ENCODE results near the gene ARL6IP5.

The ARL6IP5 gene

DNA sequence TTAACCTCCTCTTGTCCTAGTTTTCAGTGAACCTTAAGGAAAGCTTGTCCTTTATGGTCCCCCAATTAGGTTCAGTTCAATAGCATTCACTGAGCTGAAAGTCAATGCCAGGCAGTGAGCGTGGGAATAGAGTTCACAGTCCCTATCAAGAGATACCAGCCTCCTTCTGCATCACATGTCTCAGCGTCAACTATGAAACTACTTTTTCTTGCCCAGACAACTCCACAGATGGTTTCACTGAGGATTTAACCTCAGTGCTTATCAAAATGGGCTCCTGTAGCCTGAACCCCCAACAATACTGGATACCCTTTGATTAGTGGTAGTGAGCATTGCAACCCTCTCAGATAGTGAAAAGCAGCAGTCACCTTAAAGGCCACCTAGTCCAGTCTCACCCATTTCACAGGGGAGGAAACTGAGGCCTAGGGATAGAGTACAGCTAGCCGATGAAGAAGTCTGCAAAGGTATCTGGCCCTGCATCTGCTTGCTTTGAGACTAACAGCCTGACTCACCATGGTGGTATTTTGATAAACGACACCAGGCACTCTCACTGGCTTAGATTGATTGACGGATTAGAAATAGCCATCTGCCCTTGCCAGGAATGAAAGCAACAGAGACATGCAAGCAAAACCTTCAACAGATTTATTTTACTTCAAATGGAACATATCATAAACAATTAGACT is 3.0 kb upstream of the ARL6IP5 start:
- H3K27ac ChIP-seq: no peak overlapping the region
- TF ChIP-seq, protein P1, sequence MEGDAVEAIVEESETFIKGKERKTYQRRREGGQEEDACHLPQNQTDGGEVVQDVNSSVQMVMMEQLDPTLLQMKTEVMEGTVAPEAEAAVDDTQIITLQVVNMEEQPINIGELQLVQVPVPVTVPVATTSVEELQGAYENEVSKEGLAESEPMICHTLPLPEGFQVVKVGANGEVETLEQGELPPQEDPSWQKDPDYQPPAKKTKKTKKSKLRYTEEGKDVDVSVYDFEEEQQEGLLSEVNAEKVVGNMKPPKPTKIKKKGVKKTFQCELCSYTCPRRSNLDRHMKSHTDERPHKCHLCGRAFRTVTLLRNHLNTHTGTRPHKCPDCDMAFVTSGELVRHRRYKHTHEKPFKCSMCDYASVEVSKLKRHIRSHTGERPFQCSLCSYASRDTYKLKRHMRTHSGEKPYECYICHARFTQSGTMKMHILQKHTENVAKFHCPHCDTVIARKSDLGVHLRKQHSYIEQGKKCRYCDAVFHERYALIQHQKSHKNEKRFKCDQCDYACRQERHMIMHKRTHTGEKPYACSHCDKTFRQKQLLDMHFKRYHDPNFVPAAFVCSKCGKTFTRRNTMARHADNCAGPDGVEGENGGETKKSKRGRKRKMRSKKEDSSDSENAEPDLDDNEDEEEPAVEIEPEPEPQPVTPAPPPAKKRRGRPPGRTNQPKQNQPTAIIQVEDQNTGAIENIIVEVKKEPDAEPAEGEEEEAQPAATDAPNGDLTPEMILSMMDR (conservative IDR thresholded peaks at IDR 0.05): no peak
- TF ChIP-seq ZFX (IDR thresholded peaks at IDR 0.05): no peak

- no peak for TF ChIP-seq ZFX (IDR thresholded peaks at IDR 0.05)
- TF ChIP-seq, protein P1 (conservative IDR thresholded peaks at IDR 0.05): no peak
- no peak overlapping the region for H3K27ac ChIP-seq
These were observed 2.4 kb upstream of the ARL6IP5 start for GRCh38 chr3:69082361-69082760.

- H3K27ac ChIP-seq: no peak overlapping the region
- TF ChIP-seq ZFX (IDR thresholded peaks at IDR 0.05): no peak
- TF ChIP-seq, protein P1 (conservative IDR thresholded peaks at IDR 0.05): no peak
These were observed 1.9 kb upstream of the ARL6IP5 start for GRCh38 chr3:69082805-69083204.

DNA sequence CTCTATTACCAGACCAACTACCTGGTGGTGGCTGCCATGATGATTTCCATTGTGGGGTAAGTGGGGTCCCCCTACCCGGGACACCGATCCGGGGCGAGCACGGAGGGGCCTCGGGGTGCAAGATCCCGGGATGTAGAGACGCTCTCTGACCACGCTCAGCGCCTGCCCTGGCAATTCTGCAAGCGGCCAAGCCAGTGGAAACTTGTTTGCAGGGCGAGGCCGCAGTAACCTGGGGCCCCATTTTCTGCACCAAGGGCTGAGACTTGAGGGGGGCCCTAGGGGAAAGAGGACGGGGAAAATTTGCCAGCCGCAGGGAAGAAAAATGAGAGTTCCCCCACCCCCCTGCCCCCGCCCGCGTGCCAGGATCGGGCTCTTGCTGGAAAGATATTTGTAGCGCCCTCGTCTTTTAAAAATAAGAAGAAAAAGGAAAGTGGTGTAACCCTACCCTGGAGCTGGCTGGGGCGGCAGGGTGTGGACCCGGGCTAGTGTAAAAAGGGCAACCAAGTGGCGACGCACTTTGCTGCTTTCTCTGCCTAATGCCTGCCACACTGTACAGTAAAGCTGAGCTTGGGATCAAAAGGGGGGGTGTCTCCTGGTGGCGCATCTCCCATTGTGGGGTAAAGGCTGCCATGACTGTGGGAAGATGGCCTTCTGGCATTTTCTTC is 563 bp downstream of the ARL6IP5 start:
- H3K27ac ChIP-seq: peak overlapping the region; percentile 95
- TF ChIP-seq ZFX (IDR thresholded peaks at IDR 0.05): no peak
- TF ChIP-seq, protein P1 (conservative IDR thresholded peaks at IDR 0.05): no peak

DNA sequence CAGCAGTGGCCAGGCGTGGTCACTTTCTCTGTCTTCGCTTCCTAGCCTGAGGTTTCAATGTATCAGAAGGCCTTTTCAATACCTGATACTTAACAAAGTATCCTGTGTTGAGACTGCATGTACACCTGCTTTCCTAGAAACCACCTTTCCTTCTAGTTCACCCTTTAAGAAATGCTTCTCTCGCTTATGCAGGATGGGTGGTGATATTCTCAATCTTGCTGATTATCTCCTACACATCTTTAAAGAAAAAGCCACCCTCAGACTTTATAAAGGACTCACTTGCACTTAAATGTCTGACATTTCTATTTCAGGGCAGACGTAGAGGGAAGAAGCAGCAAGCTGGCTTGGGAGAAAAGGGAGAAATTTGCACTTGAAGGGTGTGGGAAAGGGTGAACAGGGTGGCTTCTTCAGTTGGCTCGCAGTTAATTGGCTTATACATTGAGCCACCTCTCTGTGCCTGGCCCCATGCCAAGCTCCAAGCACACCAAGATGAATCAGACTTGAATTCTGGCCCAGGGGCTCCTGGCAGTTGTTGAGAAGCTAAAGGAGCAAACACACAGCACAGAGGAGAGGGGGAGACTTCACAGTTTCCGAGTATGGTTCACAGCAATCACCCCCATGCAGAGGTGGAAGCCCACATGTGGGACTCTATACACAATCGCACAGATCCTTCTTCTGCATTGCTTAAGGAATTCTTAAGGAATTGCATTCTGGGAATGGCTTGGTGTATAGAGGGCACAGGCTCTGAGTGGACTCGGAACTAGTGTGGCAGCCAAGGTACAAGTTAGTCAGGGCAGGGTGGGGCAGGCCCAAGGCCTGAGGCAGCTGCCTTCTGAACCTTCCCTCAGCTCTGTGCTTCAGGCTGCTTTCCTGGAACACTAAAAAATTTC is 1.3 kb downstream of the ARL6IP5 start:
- TF ChIP-seq ZFX (IDR thresholded peaks at IDR 0.05): no peak
- TF ChIP-seq, protein P1 (conservative IDR thresholded peaks at IDR 0.05): no peak
- H3K27ac ChIP-seq: peak overlapping the region; percentile 95

DNA sequence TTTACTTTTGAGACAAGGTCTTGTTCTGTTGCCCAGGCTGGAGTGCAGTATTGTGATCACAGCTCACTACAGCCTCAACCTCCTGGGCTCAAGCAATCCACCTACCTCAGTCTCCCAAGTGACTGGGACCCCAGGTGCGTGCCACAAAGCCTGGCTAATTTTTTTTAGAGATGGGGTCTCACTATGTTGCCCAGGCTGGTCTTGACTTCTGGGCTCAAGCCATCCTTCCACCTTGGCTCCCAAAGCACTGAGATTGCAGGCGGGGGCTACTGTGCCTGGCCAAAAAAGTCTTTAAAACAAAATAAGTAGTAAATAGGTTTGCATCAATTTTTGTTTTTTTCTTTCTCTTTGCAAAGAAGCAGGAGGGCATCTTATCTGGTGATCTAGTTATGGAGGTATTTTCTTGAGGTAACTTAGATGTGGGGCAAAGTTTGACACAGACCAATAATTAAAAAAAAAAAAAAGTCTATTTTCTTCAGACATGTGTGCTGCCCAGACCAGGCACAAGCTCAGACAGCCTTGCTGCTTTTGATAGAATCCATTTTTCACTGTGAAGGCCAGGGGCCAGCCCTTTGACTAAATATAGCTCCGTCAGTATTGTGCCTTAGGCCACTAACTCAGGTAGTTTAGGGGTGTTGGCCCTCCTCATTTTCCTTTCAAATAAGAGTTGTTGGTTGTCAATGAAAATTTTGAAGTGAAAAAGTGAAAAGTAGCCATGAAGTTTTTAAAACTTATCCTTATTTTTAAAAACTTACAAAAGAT is 2.5 kb downstream of the ARL6IP5 start:
- peak overlapping the region; percentile 95 for H3K27ac ChIP-seq
- no peak for TF ChIP-seq ZFX (IDR thresholded peaks at IDR 0.05)
- TF ChIP-seq, protein P1 (conservative IDR thresholded peaks at IDR 0.05): no peak
